K562 (cell line): ENCODE data around the gene PDE9A. TPM values are rescaled to one million over a fixed set of nuclear protein-coding genes. Genes with fewer than 3 reads are reported as not detected.

Experiments used
- ATAC-seq: fragments of 200-7000 bp; cut with Tn5 transposase; 3 replicates; pipeline ENCODE4 v1.9.1; 2020; ENCODE audit warnings: moderate library complexity
- BruUV-seq: library from RNA; stranded (reverse); fragments of 400-500 nt; replicated peaks from 2 replicates; lab custom pipeline; 2021; lab: Mats Ljungman, UMichigan
- CTCF ChIA-PET: fragments of 300-600 bp; formaldehyde crosslinking; extraction: SDS; loops from one replicate; lab custom pipeline; 2021; ENCODE audit warnings: low intra/inter-chr PET ratio; lab: Yijun Ruan, JAX
- POLR2A ChIA-PET: fragments of 300-600, 350-650 bp; sonication (Branson Sonifier 250); formaldehyde crosslinking; extraction: SDS; loops from one replicate; lab custom pipeline; 2021; ENCODE audit warnings: antibody characterized with exemption, inconsistent platforms; lab: Yijun Ruan, JAX
- DNase-seq, 4 experiments: peaks; one replicate each; pipeline versions ENCODE4 v3.0.0 to v3.0.0-alpha.2; 2011 to 2018; ENCODE audit warnings: low spot score in 3 of 4, mixed read lengths in 3 of 4; ENCODE audit errors: extremely low read depth in 1 of 4
- FAIRE-seq: peaks from 2 replicates; lab custom pipeline; 2011; peaks lifted over from hg19 to GRCh38; lab: Jason Lieb, UNC
- H2AFZ ChIP-seq: 2 replicates; pipeline ENCODE4 v1.6.0; 2011; ENCODE audit warnings: low read depth, low read length, control low read depth, inconsistent platforms
- H3K27ac ChIP-seq: fragments of 200-600 bp; 3 replicates; pipeline ENCODE4 v1.8.0; 2011; ENCODE audit warnings: low read depth, mild to moderate bottlenecking, control low read depth, inconsistent platforms, low read length, moderate library complexity, mixed read lengths; ENCODE audit errors: extremely low read depth
- H3K27me3 ChIP-seq, 2 experiments: fragments of 300-600 bp in 1 of 2; 2 replicates in 1 of 2; 3 replicates in 1 of 2; pipeline versions ENCODE4 v1.6.0 to v1.8.0; 2011; ENCODE audit warnings: inconsistent platforms in 2 of 2, low read length in 2 of 2, mild to moderate bottlenecking in 1 of 2, mixed read lengths in 1 of 2, moderate library complexity in 1 of 2; ENCODE audit not compliant: control insufficient read depth in 2 of 2, insufficient read depth in 2 of 2
- H3K36me3 ChIP-seq: fragments of 300-600 bp; 3 replicates; pipeline ENCODE4 v1.8.0; 2011; ENCODE audit warnings: mild to moderate bottlenecking, low read length, inconsistent platforms; ENCODE audit not compliant: control insufficient read depth, insufficient read depth
- H3K4me1 ChIP-seq, 2 experiments: fragments of 200-600 bp in 1 of 2; replicated peaks in 1 of 2; 2 replicates in 1 of 2; 3 replicates in 1 of 2; pipeline versions ENCODE4 v1.5.1 to v1.8.0; 2011; ENCODE audit warnings: inconsistent platforms in 2 of 2, low read length in 2 of 2, mild to moderate bottlenecking in 1 of 2, mixed read lengths in 1 of 2, moderate library complexity in 1 of 2; ENCODE audit not compliant: control insufficient read depth in 2 of 2, insufficient read depth in 2 of 2
- H3K4me2 ChIP-seq: 2 replicates; pipeline ENCODE4 v1.6.1; 2011; ENCODE audit warnings: low read length, control low read depth, inconsistent platforms, mixed read lengths; ENCODE audit not compliant: insufficient read depth
- H3K4me3 ChIP-seq: fragments of 200-600 bp; sonication (generic), shearing (Covaris generic); 2 replicates; pipeline ENCODE4 v1.5.1; 2016; ENCODE audit warnings: control low read depth, inconsistent platforms
- H3K79me2 ChIP-seq: fragments of 200-600 bp; 3 replicates; pipeline ENCODE4 v1.8.0; 2011; ENCODE audit warnings: low read length, inconsistent platforms; ENCODE audit not compliant: control insufficient read depth, insufficient read depth
- H3K9ac ChIP-seq, 2 experiments: 2 replicates each; pipeline versions ENCODE4 v1.6.0 to v1.6.1; 2011; ENCODE audit warnings: low read depth in 2 of 2, low read length in 2 of 2, control low read depth in 1 of 2, inconsistent platforms in 1 of 2, mild to moderate bottlenecking in 1 of 2, mixed read lengths in 1 of 2; ENCODE audit not compliant: insufficient read depth in 1 of 2
- H3K9me1 ChIP-seq: one replicate; pipeline ENCODE4 v1.6.0; 2011; ENCODE audit warnings: inconsistent platforms, mild to moderate bottlenecking, low read length, moderate library complexity; ENCODE audit not compliant: control insufficient read depth, insufficient read depth
- H3K9me3 ChIP-seq: replicated peaks from 2 replicates; pipeline ENCODE4 v1.5.1; 2011; ENCODE audit warnings: low read depth, low read length, inconsistent platforms; ENCODE audit not compliant: control insufficient read depth, insufficient read depth
- H4K20me1 ChIP-seq: replicated peaks from 2 replicates; pipeline ENCODE4 v1.6.1; 2011; ENCODE audit warnings: low read length, inconsistent platforms, mixed read lengths; ENCODE audit not compliant: control insufficient read depth, insufficient read depth
- ELK1 ChIP-seq: sonication (generic); formaldehyde crosslinking; IDR thresholded peaks from 2 replicates; pipeline ENCODE4 v1.8.1; 2022; ENCODE audit warnings: missing genetic modification reagents
- FOXJ2 ChIP-seq: fragments of 200-800 bp; sonication (Bioruptor generic); IDR thresholded peaks from 2 replicates; pipeline ENCODE4 v1.6.1; 2016; ENCODE audit warnings: missing genetic modification characterization, missing compliant biosample characterization
- HDAC1 ChIP-seq, 2 experiments: fragments of 450-650 bp; IDR thresholded peaks; 2 replicates each; pipeline ENCODE4 v1.6.1; 2016 to 2017; ENCODE audit warnings: inconsistent platforms in 1 of 2, mild to moderate bottlenecking in 1 of 2, moderate library complexity in 1 of 2
- PATZ1 ChIP-seq: fragments of 250-450 bp; sonication (Bioruptor Pico); IDR thresholded peaks from 2 replicates; pipeline ENCODE4 v1.5.0; 2020; ENCODE audit warnings: mild to moderate bottlenecking, borderline replicate concordance
- PHB ChIP-seq: fragments of 250-450 bp; sonication (Bioruptor Pico); IDR thresholded peaks from 2 replicates; pipeline ENCODE4 v1.5.0; 2021
- STAT5A ChIP-seq: IDR thresholded peaks from 2 replicates; pipeline ENCODE4 v1.6.1; 2012; ENCODE audit warnings: low read length, inconsistent platforms, borderline replicate concordance
- TARDBP ChIP-seq: fragments of 450-650 bp; IDR thresholded peaks from 2 replicates; pipeline ENCODE4 v1.6.1; 2016
- ZNF583 ChIP-seq: fragments of 250-450 bp; sonication (Bioruptor Pico); IDR thresholded peaks from 2 replicates; pipeline ENCODE4 v1.4.0; 2020
- ZNF589 ChIP-seq: fragments of 200-800 bp; sonication (Bioruptor generic); IDR thresholded peaks from 2 replicates; pipeline ENCODE4 v1.6.1; 2016; ENCODE audit warnings: low read depth, missing genetic modification characterization, missing compliant biosample characterization
- WGBS: fragments of 100-300 bp; shearing (Covaris generic); methylation state at CpG from one replicate; pipeline ENCODE4 v1.1.6; 2016; ENCODE audit warnings: low coverage, mixed read lengths; ENCODE audit not compliant: insufficient coverage; ENCODE audit errors: missing lambda C conversion rate; 5-methylcytosine and 5-hydroxymethylcytosine counted together
- in situ Hi-C: fragments of 300-500 bp; cut with MboI; formaldehyde crosslinking; loops from 4 replicates; pipeline ENCODE4 v1.15.0; 2018; ENCODE audit warnings: inconsistent platforms, mixed read lengths
- intact Hi-C: fragments of 100-400 bp; cut with micrococcal nuclease; formaldehyde crosslinking; loops from 2 replicates; pipeline ENCODE4 v1.14.2; 2022
- polyA plus RNA-seq, 8 experiments: library from polyadenylated mRNA; depleted of rRNA in 4 of 8; stranded (reverse) in 5 of 8; unstranded in 3 of 8; fragments of >200 nt; fragmentation: Nextera tagmentation in 2 of 8; fragmentation: Illumina TruSeq in 1 of 8; extraction: Ambion mirVana in 2 of 8; extraction: Trizol in 1 of 8; gene quantifications; 2 replicates each; pipeline versions ENCODE4 v1.2.1 to v1.2.3, GENCODE V29; 2011 to 2014; ENCODE audit warnings: inconsistent platforms in 1 of 8, missing spikeins in 1 of 8
- total RNA-seq, 7 experiments: library from RNA; depleted of rRNA in 6 of 7; stranded (reverse); fragments of >200 nt in 6 of 7; fragmentation: Illumina TruSeq in 2 of 7; extraction: Trizol in 2 of 7; gene quantifications; 2 replicates each; pipeline versions ENCODE4 v1.2.1 to v1.2.3, GENCODE V29; 2011 to 2021; ENCODE audit warnings: low replicate concordance in 1 of 7

The PDE9A gene
- total and polyA plus RNA-seq, 9 of the 15 experiments (the other 6 are each of a cell fraction or from before 2014, with no cell fraction given), result 0.07 to 0.27 TPM; not detected in 7

- H3K36me3 ChIP-seq, result no peaks in the 10 kb centered on the region
- CTCF ChIA-PET, result no interaction called here
- in situ Hi-C loops (no loop called here), intact Hi-C loops (loop anchor here (10.0 kb wide), 1 partner anchor 67 kb away; no protein-coding TSS in a partner anchor)
- POLR2A ChIA-PET, result no interaction called here
- no peak overlapping the region for H3K27ac ChIP-seq
- DNase-seq (no peak), FAIRE-seq (no peak), ATAC-seq (no peak)
- H3K27me3 ChIP-seq, result peaks cover 61 to 86% of the 10 kb centered on the region in 2 experiments
- no TSS peak for BruUV-seq
- no peak overlapping the region for H3K4me3 ChIP-seq
- H4K20me1 ChIP-seq, result peaks cover 8% of the 10 kb centered on the region
- H3K9me1 ChIP-seq, result no peaks in the 10 kb centered on the region
- H3K79me2 ChIP-seq, result no peaks in the 10 kb centered on the region
- no peak overlapping the region for H2AFZ ChIP-seq
- no peak overlapping the region for H3K4me2 ChIP-seq
- WGBS, result 0% methylated on average over 12 of the region's 12 CpGs
- H3K9me3 ChIP-seq, result peaks cover 4% of the 10 kb centered on the region; the same call in 1 of the 2 replicates
- H3K4me1 ChIP-seq, result peaks cover 0 to 11% of the 10 kb centered on the region in 2 experiments; a peak in 1 of 5 replicates
- TF ChIP-seq TARDBP, result no peak
- no peak for TF ChIP-seq ELK1 (CRISPR knock-in tag)
- TF ChIP-seq ZNF583, result no peak
- TF ChIP-seq ZNF589 (CRISPR knock-in tag), result no peak
- TF ChIP-seq STAT5A, result no peak
- no peak for TF ChIP-seq PHB (CRISPR knock-in tag)
- no peak for TF ChIP-seq PATZ1
- TF ChIP-seq FOXJ2 (tag), result no peak
- no peak for TF ChIP-seq HDAC1 (IDR thresholded peaks at IDR 0.05)
- H3K9ac ChIP-seq, result no peak overlapping the region; a peak in 1 of 4 replicates
Observed at GRCh38 chr21:42771503-42771805, 118.0 kb downstream of the PDE9A start.
